ENCODE data around the gene ENTHD1.

The ENTHD1 gene

GRCh38 chr22:39869797-39870196, 23.8 kb downstream of the ENTHD1 start (continued):
- 0 out of 2 replicates have a peak, but pooled peaks have one; percentile 45 for TF ChIP-seq ZNF639 (tag by site-specific recombination; IDR thresholded peaks at IDR 0.05)
- peak; percentile 77 for TF ChIP-seq ZXDB (tag by site-specific recombination; IDR thresholded peaks at IDR 0.05)
- peak; percentile 96 for TF ChIP-seq ZNF394 (tag by site-specific recombination; IDR thresholded peaks at IDR 0.05; ENCODE audit: borderline replicate concordance)
- TF ChIP-seq ZNF341 (tag by site-specific recombination; IDR thresholded peaks at IDR 0.05; ENCODE audit: low read depth), result 0 out of 2 replicates have a peak, but pooled peaks have one; percentile 23
- TF ChIP-seq ZNF121 (tag by site-specific recombination; IDR thresholded peaks at IDR 0.05), result 0 out of 2 replicates have a peak, but pooled peaks have one; percentile 43
- TF ChIP-seq, protein P1, sequence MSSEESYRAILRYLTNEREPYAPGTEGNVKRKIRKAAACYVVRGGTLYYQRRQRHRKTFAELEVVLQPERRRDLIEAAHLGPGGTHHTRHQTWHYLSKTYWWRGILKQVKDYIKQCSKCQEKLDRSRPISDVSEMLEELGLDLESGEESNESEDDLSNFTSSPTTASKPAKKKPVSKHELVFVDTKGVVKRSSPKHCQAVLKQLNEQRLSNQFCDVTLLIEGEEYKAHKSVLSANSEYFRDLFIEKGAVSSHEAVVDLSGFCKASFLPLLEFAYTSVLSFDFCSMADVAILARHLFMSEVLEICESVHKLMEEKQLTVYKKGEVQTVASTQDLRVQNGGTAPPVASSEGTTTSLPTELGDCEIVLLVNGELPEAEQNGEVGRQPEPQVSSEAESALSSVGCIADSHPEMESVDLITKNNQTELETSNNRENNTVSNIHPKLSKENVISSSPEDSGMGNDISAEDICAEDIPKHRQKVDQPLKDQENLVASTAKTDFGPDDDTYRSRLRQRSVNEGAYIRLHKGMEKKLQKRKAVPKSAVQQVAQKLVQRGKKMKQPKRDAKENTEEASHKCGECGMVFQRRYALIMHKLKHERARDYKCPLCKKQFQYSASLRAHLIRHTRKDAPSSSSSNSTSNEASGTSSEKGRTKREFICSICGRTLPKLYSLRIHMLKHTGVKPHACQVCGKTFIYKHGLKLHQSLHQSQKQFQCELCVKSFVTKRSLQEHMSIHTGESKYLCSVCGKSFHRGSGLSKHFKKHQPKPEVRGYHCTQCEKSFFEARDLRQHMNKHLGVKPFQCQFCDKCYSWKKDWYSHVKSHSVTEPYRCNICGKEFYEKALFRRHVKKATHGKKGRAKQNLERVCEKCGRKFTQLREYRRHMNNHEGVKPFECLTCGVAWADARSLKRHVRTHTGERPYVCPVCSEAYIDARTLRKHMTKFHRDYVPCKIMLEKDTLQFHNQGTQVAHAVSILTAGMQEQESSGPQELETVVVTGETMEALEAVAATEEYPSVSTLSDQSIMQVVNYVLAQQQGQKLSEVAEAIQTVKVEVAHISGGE (tag by site-specific recombination; conservative IDR thresholded peaks at IDR 0.05; ENCODE audit: low read depth), result peak; percentile 74
- peak; percentile 51 for TF ChIP-seq ZNF529 (tag by site-specific recombination; IDR thresholded peaks at IDR 0.05; ENCODE audit: insufficient replicate concordance)
- TF ChIP-seq ZNF501 (tag by site-specific recombination; IDR thresholded peaks at IDR 0.05), result 0 out of 2 replicates have a peak, but pooled peaks have one; percentile 26
- TF ChIP-seq, protein P2, sequence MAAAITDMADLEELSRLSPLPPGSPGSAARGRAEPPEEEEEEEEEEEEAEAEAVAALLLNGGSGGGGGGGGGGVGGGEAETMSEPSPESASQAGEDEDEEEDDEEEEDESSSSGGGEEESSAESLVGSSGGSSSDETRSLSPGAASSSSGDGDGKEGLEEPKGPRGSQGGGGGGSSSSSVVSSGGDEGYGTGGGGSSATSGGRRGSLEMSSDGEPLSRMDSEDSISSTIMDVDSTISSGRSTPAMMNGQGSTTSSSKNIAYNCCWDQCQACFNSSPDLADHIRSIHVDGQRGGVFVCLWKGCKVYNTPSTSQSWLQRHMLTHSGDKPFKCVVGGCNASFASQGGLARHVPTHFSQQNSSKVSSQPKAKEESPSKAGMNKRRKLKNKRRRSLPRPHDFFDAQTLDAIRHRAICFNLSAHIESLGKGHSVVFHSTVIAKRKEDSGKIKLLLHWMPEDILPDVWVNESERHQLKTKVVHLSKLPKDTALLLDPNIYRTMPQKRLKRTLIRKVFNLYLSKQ (tag by site-specific recombination; IDR thresholded peaks at IDR 0.05; ENCODE audit: borderline replicate concordance), result peak; percentile 92; the same call in 1 of the 2 replicates
- 0 out of 2 replicates have a peak, but pooled peaks have one; percentile 77 for TF ChIP-seq ZNF404 (tag by site-specific recombination; IDR thresholded peaks at IDR 0.05)
- 0 out of 2 replicates have a peak, but pooled peaks have one; percentile 20 for TF ChIP-seq MYNN (tag by site-specific recombination; IDR thresholded peaks at IDR 0.05; ENCODE audit: borderline replicate concordance)
- 0 out of 2 replicates have a peak, but pooled peaks have one; percentile 49 for TF ChIP-seq ZNF19 (tag by site-specific recombination; IDR thresholded peaks at IDR 0.05; ENCODE audit: low read depth)

DNA sequence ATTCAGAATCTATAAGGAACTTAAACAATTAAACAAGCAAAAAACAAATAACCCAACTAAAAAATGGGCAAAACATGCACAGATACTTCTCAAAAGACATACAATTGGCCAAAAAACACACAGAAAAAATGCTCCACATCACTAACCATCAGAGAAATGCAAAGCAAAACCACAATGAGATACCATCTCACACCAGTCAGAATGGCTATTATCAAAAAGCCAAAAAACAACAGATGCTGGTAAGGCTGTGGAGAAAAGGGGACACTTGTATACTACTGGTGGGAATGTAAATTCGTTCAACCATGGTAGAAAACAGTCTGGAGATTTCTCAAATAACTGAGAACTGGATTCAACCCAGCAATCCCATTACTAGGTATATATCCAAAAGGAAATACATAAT, 24.8 kb downstream of the ENTHD1 start:
- Histone ChIP-seq H3K4me1 (ENCODE audit: control insufficient read depth, insufficient read depth, low read length) (no peaks in the 10 kb centered on the region), H3K27ac (ENCODE audit: extremely low read depth, low read depth, low read length) (no peak overlapping the region), H3K4me3 (ENCODE audit: low read depth, low read length) (no peak overlapping the region), H3K36me3 (ENCODE audit: control insufficient read depth in 2 of 2, insufficient read depth in 1 of 2, low read length in 2 of 2) (no peaks in the 10 kb centered on the region), H3K9me3 (ENCODE audit: control insufficient read depth, insufficient read depth, low read depth, low read length) (no peaks in the 10 kb centered on the region)
- POLR2A ChIA-PET, result no interaction called here
- CTCF ChIA-PET, result interaction anchor here (0.6 kb wide), 2 partner anchors 129 to 377 kb away, joined by 3 read pairs; no protein-coding TSS in a partner anchor
- TF ChIP-seq HOXD13 (CRISPR knock-in tag; IDR thresholded peaks at IDR 0.05; ENCODE audit: borderline replicate concordance) (no peak), ZSCAN30 (tag by site-specific recombination; IDR thresholded peaks at IDR 0.05) (no peak), GLI2 (tag by site-specific recombination; IDR thresholded peaks at IDR 0.05; ENCODE audit: borderline replicate concordance, low read depth) (no peak)

GRCh38 chr22:39859903-39860588, 33.5 kb downstream of the ENTHD1 start:
- Histone ChIP-seq H3K36me3 (ENCODE audit: control insufficient read depth in 2 of 2, insufficient read depth in 1 of 2, low read length in 2 of 2) (no peaks in the 10 kb centered on the region), H3K9me3 (ENCODE audit: control insufficient read depth, insufficient read depth, low read depth, low read length) (no peaks in the 10 kb centered on the region), H3K4me3 (ENCODE audit: low read depth, low read length) (no peak overlapping the region), H3K4me1 (ENCODE audit: control insufficient read depth, insufficient read depth, low read length) (no peaks in the 10 kb centered on the region), H3K27ac (ENCODE audit: extremely low read depth, low read depth, low read length) (no peak overlapping the region)
- CTCF ChIA-PET, result no interaction called here
- TF ChIP-seq, protein P3, sequence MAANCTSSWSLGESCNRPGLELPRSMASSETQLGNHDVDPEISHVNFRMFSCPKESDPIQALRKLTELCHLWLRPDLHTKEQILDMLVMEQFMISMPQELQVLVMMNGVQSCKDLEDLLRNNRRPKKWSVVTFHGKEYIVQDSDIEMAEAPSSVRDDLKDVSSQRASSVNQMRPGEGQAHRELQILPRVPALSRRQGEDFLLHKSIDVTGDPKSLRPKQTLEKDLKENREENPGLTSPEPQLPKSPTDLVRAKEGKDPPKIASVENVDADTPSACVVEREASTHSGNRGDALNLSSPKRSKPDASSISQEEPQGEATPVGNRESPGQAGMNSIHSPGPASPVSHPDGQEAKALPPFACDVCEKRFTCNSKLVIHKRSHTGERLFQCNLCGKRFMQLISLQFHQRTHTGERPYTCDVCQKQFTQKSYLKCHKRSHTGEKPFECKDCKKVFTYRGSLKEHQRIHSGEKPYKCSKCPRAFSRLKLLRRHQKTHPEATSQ (tag by site-specific recombination; IDR thresholded peaks at IDR 0.05), result no peak
- no peak for TF ChIP-seq HOXD13 (CRISPR knock-in tag; IDR thresholded peaks at IDR 0.05; ENCODE audit: borderline replicate concordance)
- TF ChIP-seq ZBTB10 (tag by site-specific recombination; IDR thresholded peaks at IDR 0.05), result no peak
- no peak for TF ChIP-seq ZNF626 (tag by site-specific recombination; IDR thresholded peaks at IDR 0.05)
- no peak for TF ChIP-seq ZNF624 (tag by site-specific recombination; IDR thresholded peaks at IDR 0.05)
- no peak for TF ChIP-seq ZBTB20 (tag by site-specific recombination; IDR thresholded peaks at IDR 0.05)
- TF ChIP-seq ZNF501 (tag by site-specific recombination; IDR thresholded peaks at IDR 0.05), result no peak
- no peak for TF ChIP-seq ZNF670 (tag by site-specific recombination; IDR thresholded peaks at IDR 0.05; ENCODE audit: low read depth)
- POLR2A ChIA-PET, result no interaction called here
